Upper lobe of right lung (tissue), 1 donor: ENCODE measurements around the gene THEMIS. TPM values are rescaled to one million over a fixed set of nuclear protein-coding genes. Genes with fewer than 3 reads are reported as not detected.
A peak's percentile ranks its signal among the peaks of the same experiment; 100 is the strongest.

Source experiments
- ATAC-seq: fragments of 200-7000 bp; cut with Tn5 transposase; one replicate; pipeline ENCODE4 v1.9.1; 2020; ENCODE audit warnings: mild to moderate bottlenecking, moderate library complexity
- DNase-seq: peaks from one replicate; pipeline ENCODE4 v3.0.0-alpha.2; 2020
- H3K27ac ChIP-seq: fragments of 200-600 bp; one replicate; pipeline ENCODE4 v1.8.0; 2022
- H3K27me3 ChIP-seq: fragments of 200-600 bp; one replicate; pipeline ENCODE4 v1.8.0; 2022; ENCODE audit warnings: mild to moderate bottlenecking
- H3K36me3 ChIP-seq: fragments of 200-600 bp; one replicate; pipeline ENCODE4 v1.8.0; 2022
- H3K4me1 ChIP-seq: fragments of 200-600 bp; one replicate; pipeline ENCODE4 v1.8.0; 2022
- H3K4me3 ChIP-seq: fragments of 200-600 bp; one replicate; pipeline ENCODE4 v1.8.0; 2022; ENCODE audit warnings: mild to moderate bottlenecking
- H3K9me3 ChIP-seq: fragments of 200-600 bp; one replicate; pipeline ENCODE4 v1.8.0; 2022
- intact Hi-C: fragments of 100-400 bp; cut with DNase I; formaldehyde crosslinking; loops from one replicate; pipeline ENCODE4 v1.11.0; 2022
- total RNA-seq: library from RNA; stranded (reverse); fragmentation: NEBNext Ultra II Directional; extraction: Animal tissue kit (Norgen Biotek cat#: 25700); gene quantifications from one replicate; pipeline ENCODE4 v1.2.1, GENCODE V29; 2021
- TF ChIP-seq, protein P1 (sequence below): fragments of 200-600 bp; IDR thresholded peaks from one replicate; pipeline ENCODE4 v1.8.0; 2022; ENCODE audit warnings: antibody characterized with exemption
- donor health status: DM: no; HTN: yes; CAD: no; lungs with severe emphysema.

The THEMIS gene
- total RNA-seq, 1 donor from 2014 or later = 3.0 TPM

- H3K4me1 ChIP-seq = no peaks in the 10 kb centered on the region
Measured at GRCh38 chr6:127859956-127860355, 40.9 kb downstream of the THEMIS start.

DNA sequence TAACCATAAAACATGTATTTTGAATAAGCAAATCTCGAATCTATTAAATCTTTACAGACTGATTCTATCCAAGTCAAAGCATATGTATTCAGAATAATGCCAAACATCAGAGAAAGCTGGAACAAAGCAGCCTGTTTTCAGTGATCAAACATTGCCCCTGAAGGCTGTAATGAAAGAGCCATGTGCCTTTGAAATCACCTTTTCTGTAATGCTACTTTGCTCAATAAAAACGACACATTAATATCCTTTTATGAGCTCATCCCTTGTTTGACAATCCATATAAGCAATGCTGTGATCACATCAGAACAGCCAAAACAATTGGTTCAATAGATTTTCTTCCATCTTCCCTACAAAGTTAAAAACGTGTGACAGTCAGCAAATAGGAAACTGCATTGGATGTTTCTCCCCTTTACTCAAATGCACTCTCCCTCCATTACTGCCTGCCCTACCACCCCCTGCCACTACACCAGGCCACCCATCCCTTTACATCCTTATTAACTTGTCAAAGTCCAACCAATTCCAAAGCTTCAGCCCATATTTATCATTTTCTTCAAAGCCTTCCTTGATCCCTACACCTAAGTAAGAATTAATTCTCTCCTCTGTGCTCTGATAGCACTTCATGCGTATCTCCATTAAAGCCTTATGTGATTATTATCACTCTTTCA, 42.0 kb downstream of the THEMIS start:
- intact Hi-C loops = no loop called here
- no peaks in the 10 kb centered on the region for H3K9me3 ChIP-seq
- TF ChIP-seq, protein P1, sequence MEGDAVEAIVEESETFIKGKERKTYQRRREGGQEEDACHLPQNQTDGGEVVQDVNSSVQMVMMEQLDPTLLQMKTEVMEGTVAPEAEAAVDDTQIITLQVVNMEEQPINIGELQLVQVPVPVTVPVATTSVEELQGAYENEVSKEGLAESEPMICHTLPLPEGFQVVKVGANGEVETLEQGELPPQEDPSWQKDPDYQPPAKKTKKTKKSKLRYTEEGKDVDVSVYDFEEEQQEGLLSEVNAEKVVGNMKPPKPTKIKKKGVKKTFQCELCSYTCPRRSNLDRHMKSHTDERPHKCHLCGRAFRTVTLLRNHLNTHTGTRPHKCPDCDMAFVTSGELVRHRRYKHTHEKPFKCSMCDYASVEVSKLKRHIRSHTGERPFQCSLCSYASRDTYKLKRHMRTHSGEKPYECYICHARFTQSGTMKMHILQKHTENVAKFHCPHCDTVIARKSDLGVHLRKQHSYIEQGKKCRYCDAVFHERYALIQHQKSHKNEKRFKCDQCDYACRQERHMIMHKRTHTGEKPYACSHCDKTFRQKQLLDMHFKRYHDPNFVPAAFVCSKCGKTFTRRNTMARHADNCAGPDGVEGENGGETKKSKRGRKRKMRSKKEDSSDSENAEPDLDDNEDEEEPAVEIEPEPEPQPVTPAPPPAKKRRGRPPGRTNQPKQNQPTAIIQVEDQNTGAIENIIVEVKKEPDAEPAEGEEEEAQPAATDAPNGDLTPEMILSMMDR = no peak
- no peak for DNase-seq
- H3K27ac ChIP-seq = no peak overlapping the region
- H3K36me3 ChIP-seq = no peaks in the 10 kb centered on the region
- no peak for ATAC-seq
- no peaks in the 10 kb centered on the region for H3K27me3 ChIP-seq
- no peak overlapping the region for H3K4me3 ChIP-seq
- no peaks in the 10 kb centered on the region for H3K4me1 ChIP-seq

More at GRCh38 chr6:127859956-127860355, 40.9 kb downstream of the THEMIS start:
- no peak for ATAC-seq
- Histone ChIP-seq H3K9me3 (no peaks in the 10 kb centered on the region), H3K27ac (no peak overlapping the region), H3K4me3 (no peak overlapping the region), H3K27me3 (no peaks in the 10 kb centered on the region), H3K36me3 (no peaks in the 10 kb centered on the region)
- TF ChIP-seq, protein P1 = no peak
- no peak for DNase-seq
- intact Hi-C loops = no loop called here

GRCh38 chr6:127857051-127857637, 43.7 kb downstream of the THEMIS start:
- Histone ChIP-seq H3K27me3 (no peaks in the 10 kb centered on the region), H3K36me3 (no peaks in the 10 kb centered on the region), H3K4me3 (no peak overlapping the region), H3K9me3 (no peaks in the 10 kb centered on the region), H3K4me1 (no peaks in the 10 kb centered on the region), H3K27ac (no peak overlapping the region)
- TF ChIP-seq, protein P1 = no peak
- intact Hi-C loops = no loop called here
- ATAC-seq (no peak), DNase-seq (no peak)

- ATAC-seq (no peak), DNase-seq (no peak)
Measured at GRCh38 chr6:127855542-127856159, 45.2 kb downstream of the THEMIS start.

GRCh38 chr6:127854009-127854408, 46.8 kb downstream of the THEMIS start:
- H3K9me3 ChIP-seq = no peaks in the 10 kb centered on the region
- H3K4me3 ChIP-seq = no peak overlapping the region
- no peaks in the 10 kb centered on the region for H3K36me3 ChIP-seq
- H3K27ac ChIP-seq = no peak overlapping the region
- intact Hi-C loops = no loop called here
- no peak for DNase-seq
- no peaks in the 10 kb centered on the region for H3K27me3 ChIP-seq
- TF ChIP-seq, protein P1 = no peak
- ATAC-seq = no peak
- no peaks in the 10 kb centered on the region for H3K4me1 ChIP-seq

More at GRCh38 chr6:127855542-127856159, 45.2 kb downstream of the THEMIS start:
- no peak overlapping the region for H3K27ac ChIP-seq
- H3K36me3 ChIP-seq = no peaks in the 10 kb centered on the region
- no peaks in the 10 kb centered on the region for H3K9me3 ChIP-seq
- TF ChIP-seq, protein P1 = peak; percentile 43
- no peaks in the 10 kb centered on the region for H3K27me3 ChIP-seq
- H3K4me3 ChIP-seq = no peak overlapping the region
- intact Hi-C loops = no loop called here
- H3K4me1 ChIP-seq = no peaks in the 10 kb centered on the region
